HG03045 (cell line): Measurements from ENCODE around the gene MIB2.
"Not testable (repeated sequence)": the region's sequence is repeated elsewhere in the genome, so short reads cannot be mapped to it uniquely, and the experiment has no call there.

ENCODE experiments used
- ATAC-seq: cut with Tn5 transposase; IDR thresholded peaks from one replicate; pipeline ENCODE4 v1.9.1; 2021; ENCODE audit warnings: mild to moderate bottlenecking, moderate library complexity; ENCODE audit not compliant: unreplicated experiment

MIB2 gene

DNA sequence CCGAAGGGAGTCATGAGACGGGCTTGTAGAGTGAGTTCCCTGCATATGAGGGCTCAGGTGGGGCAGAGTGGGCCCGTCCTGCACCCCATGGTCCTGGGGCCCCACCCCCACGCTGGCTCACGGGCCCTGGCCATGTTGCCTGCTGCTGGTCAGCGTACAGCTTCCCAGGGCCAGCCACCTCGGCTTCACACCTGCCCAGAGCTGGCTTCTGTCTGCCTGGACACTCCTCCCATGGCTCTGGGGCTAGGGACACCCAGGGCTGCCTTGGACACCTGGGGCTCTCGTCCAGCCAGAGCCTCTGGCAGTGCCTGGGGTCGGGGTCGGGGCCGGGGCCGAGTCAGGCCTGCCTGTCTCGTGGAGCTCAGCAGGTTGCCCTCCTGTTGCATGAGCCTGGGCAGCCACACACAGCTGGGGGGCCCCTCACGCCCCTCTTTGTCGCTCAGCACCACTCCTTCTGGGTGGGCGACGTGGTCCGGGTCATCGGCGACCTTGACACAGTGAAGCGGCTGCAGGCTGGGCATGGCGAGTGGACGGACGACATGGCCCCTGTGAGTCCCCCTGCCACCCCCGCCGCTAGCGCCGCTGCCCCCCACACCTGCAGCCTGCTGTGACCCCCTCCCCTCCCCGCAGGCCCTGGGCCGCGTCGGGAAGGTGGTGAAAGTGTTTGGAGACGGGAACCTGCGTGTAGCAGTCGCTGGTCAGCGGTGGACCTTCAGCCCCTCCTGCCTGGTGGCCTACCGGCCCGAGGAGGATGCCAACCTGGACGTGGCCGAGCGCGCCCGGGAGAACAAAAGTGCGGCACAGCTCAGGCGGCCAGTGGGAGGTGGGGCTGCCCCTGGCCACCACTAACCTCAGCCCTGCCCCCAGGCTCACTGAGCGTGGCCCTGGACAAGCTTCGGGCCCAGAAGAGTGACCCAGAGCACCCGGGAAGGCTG, 11.2 kb downstream of the MIB2 start:
- ATAC-seq = no peak

DNA sequence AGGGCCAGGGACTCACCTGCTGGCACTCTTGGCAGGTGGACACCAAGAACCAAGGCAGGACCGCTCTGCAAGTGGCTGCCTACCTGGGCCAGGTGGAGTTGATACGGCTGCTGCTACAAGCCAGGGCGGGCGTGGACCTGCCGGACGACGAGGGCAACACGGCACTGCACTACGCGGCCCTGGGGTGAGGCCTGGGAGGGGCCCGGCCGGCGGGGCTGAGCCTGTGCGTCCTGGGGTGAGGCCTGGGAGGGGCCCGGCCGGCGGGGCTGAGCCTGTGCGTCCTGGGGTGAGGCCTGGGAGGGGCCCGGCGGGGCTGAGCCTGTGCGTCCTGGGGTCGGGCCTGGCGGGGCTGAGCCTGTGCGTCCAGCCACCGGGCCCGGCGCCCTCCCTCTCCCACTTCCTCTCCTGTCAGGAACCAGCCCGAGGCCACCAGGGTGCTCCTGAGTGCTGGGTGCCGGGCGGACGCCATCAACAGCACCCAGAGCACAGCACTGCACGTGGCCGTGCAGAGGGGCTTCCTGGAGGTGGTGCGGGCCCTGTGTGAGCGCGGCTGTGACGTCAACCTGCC, 12.0 kb downstream of the MIB2 start:
- ATAC-seq = no peak

DNA sequence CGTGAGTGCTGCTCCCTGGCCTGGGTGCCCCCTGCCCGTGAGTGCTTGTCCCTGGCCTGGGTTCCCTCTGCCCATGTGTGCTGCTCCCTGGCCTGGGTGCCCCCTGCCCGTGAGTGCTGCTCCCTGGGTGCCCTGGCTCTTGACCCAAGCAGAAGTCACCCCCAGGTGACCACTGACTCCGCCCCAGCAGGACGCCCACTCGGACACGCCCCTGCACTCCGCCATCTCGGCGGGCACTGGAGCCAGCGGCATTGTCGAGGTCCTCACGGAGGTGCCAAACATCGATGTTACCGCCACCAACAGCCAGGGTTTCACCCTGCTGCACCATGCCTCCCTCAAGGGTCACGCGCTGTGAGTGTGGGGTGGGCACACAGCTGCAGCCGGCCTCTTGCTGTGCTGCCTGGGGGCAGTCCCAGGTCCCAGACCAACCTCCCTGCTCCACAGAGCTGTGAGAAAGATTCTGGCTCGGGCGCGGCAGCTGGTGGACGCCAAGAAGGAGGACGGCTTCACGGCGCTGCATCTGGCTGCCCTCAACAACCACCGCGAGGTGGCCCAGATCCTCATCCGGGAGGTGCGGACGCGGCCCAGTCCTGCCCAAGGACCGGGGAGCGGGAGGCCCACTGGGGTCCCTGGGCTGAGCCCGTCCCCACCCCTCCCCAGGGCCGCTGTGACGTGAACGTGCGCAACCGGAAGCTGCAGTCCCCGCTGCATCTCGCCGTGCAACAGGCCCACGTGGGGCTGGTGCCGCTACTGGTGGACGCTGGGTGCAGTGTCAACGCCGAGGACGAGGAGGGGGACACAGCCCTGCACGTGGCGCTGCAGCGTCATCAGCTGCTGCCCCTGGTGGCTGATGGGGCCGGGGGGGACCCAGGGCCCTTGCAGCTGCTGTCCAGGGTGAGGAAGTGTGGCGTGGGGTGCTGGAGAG, 12.8 kb downstream of the MIB2 start:
- ATAC-seq = no peak

DNA sequence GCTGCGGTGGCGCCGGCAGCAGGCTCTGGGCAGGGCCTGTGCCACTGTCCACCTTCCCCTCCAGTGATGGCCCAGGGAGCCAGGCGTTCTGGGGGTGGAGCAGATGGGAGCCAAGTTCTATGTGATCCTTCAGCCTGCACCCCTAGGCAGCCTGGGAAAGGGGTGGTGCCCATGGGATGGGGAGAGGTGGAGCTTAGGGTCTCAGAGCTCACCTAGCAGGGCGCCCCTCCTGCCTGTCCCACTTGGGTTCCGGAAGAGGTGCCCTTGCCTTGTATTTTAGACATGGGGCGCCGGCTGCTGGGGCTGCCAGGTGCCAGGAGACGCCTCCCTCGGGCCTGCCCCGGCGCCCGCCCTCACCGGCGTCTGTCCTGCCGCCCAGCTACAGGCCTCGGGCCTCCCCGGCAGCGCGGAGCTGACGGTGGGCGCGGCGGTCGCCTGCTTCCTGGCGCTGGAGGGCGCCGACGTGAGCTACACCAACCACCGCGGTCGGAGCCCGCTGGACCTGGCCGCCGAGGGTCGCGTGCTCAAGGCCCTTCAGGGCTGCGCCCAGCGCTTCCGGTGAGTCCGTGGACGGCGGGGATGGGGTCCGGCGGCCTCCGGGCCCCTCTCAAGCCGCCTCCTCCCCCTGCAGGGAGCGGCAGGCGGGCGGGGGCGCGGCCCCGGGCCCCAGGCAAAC, 13.6 kb downstream of the MIB2 start:
- ATAC-seq = no peak

DNA sequence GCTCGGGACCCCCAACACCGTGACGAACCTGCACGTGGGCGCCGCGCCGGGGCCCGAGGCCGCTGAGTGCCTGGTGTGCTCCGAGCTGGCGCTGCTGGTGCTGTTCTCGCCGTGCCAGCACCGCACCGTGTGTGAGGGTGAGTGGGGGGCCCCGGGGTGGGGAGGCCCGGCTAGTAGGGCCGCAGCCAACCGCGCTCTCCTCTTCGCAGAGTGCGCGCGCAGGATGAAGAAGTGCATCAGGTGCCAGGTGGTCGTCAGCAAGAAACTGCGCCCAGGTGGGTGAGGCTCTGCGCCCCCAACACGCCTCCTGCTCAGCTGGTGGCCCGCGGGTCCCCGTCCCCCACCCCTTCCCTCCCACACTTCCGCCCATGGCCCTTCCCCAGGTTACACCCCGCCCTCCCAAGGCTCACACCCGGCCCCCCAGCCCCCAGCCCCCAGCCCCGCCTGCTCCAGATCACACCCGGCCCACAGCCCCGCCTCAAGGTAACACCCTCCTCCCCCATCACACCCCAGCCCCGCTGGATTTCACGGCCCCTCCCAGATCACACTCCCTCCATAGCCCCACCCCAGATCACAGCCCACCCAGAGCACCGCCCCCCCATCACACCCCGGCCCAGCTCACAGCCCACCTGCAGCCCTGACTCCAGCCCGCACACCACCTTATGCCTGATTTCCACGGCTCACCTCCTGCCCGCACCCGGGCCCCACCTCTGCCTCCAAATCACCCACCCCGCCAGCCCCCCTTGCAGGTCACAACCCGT, 14.3 kb downstream of the MIB2 start:
- no peak for ATAC-seq

DNA sequence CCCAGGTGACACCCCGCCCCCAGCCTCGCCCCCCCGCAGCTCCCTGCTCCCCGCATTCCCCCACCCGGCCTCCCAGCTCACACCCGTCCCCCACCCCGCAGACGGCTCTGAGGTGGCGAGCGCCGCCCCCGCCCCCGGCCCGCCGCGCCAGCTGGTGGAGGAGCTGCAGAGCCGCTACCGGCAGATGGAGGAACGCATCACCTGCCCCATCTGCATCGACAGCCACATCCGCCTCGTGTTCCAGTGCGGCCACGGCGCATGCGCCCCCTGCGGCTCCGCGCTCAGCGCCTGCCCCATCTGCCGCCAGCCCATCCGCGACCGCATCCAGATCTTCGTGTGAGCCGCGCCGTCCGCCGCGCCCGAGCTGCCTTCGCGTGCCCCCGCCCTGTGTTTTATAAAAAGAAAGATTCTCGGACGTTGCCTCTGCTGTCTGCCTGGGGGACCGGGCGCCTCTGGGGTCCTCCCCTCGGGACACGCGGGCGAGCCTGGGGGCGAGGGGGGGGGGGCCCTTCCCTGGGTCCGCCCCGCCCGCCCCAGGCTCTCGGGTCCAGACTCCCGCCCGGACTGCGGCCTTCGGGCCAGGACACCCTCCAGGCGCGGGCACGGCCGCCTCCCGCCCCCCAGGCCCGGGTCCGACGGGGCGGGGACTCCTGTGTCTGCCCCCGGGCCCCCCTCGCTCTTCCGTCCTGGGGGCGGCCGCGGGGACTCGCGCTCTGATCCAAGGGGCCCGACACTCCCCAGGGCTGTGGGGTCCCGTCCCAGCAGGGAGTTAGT, 15.1 kb downstream of the MIB2 start:
- no peak for ATAC-seq

DNA sequence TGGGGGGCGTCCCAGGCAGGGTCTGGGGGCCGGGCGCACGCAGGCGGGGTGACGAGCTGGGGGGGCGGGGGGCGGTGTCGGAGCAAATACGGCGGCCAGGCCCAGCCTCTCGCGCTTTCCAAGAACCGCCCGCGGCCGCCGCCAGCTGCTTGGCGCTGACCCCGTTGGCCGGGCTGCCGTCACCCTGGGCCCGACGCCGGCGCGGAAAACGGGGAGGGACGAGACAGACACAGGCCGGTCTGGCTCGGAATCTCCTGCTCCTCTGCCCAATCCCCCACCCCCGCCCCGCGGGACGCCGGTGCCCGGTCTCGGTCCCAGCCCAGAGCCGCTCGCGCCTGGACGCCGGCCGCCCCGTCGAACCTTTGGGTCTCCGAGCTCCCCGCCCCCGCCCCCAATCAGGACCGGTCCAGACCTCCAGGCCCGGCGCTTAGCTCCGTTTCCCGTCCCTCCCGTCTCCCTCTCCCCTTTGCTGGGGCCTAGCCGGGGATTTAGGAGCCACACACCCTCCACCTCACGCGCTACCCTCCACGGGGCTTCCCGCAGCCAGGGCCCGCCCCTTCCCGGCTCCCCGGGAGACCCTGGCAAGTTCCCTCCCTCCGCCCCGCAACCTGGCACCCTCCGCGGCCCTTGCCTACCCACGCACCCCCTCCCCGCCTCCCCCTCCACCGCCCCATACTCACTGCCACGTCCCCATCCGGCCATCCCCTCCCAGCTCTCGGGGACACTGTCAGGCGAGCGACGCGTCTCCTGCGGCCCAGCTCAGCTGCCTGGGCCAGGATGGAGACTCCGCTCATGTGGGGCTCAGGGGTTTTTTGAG, 15.9 kb downstream of the MIB2 start:
- ATAC-seq = no peak

DNA sequence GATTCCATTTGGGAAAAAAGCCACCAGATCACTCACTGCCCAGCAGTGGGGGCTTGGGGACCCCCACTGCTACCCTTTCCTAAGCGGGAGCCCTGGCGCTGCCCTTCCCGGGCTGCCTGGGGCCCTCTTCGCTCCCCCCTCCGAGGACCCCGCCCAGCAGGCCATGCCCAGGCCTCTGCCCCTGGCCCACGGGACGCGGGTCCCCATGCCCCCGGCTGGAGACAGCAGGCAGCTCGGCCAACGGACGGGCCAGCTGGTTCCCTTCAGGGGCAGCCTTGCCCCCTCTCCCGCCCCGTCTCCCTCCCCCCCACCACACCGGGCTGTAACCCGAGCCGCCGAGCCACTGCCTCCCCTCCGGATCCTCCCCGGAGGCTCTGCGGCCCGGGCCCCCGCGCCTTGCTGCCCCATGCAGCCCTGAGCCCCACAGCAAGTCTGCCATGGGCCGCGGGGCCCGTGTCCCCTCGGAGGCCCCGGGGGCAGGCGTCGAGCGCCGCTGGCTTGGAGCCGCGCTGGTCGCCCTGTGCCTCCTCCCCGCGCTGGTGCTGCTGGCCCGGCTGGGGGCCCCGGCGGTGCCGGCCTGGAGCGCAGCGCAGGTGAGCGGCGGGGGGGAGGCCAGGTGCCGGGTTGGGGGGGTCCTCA, 16.6 kb downstream of the MIB2 start, which contains the start of gene MMP23B:
Gene MMP23B (plus strand): TSS at position 392 of the 639 bp plus-strand sequence. CDS start 46 bp downstream, at position 438.
- ATAC-seq = no peak

DNA sequence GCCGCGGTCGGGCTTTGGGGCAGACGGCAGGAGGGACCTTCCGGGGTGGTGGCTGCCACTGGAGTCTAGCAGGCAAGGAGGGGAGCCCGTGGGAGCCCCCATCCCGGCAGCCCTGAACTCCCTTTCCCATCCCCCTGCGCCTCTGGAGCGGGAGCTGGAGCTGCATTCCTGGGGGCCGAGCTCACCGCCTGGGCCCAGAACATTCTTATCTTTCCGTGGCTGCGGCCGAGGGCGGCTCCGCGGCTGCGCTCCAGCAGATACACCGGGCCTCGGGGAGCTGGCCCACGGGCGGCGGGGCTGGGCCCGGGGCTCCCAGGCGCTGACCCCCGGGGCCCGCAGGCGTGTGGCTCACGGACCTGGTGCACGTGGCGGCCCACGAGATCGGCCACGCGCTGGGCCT, 18.1 kb downstream of the MIB2 start:
- not testable (repeated sequence) for ATAC-seq

DNA sequence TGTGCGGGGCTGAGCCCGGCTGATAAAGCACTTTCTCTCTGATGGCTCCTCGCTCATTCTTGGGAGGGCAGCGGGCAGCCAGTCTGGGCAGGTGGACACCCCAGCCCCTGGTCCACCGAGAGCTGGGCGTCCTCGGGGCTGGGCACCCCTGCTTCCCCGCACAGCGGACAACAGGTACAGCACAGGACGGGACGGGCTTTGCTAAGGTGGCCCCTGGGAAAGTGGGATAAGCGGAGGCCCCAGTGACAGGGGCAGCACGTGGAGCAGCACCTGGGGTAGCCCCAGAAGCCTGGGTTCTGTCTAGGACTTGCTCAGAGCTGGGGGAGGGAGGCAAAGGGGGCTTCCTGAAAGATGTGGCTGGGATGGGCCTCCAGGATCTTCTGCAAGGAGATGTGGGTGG, 19.3 kb downstream of the MIB2 start:
- ATAC-seq = not testable (repeated sequence)

DNA sequence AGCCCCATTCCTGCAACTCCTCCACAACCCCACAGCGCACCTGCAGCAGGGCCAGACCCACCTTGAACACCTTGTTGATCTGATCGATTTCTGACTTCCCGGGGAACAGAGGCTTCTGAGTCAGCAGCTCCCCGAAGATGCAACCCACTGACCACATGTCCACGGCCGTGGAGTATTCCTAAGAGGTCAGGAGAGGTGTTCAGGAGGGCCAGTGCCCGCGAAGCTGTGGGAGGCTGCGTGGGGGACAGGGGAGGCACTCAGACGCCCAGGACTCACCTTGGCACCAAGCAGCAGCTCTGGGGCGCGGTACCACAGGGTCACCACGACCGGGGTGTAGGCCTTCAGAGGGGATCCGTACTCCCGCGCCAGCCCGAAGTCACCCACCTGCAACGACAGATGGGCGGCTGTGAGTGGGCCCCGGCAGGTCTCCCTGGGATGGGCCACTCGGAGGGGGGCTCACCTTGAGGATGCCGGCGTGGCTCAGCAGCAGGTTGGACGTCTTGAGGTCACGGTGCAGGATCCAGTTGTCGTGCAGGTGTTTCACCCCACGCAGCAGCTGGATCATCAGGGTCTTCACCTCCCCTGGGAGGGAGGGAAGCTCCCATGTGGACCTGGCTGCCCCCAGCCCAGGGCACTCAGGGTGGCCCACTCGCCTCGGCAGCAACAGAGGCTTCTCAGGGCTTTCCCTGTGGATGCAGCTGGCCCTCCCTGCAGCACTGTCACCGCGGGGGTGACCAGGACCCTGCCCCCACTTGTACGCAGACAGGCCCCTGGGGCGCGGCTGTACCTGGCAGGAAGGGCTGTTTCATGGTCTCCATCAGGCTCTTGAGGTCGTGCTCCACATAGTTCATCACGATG, 21.6 kb downstream of the MIB2 start:
- ATAC-seq = not testable (repeated sequence)

DNA sequence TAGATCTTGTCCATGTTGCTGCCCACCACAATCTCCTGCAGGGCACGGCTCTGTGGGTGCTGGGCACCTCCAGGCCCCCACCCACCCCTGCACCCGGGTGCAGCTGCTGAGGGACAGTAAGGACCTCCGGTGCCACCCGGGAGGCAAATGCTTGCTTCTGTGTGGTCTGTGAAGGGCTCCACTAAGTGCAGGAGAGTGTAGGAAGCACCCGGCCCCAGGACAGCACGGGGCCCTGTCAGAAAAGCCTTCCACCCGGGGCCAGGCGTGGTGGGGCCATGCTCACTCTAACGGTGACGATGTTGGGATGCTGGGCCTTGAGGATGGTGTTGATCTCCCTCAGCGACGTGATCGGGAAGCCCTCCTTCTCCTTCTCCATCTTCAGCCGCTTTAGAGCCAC, 22.2 kb downstream of the MIB2 start:
- ATAC-seq = not testable (repeated sequence)

DNA sequence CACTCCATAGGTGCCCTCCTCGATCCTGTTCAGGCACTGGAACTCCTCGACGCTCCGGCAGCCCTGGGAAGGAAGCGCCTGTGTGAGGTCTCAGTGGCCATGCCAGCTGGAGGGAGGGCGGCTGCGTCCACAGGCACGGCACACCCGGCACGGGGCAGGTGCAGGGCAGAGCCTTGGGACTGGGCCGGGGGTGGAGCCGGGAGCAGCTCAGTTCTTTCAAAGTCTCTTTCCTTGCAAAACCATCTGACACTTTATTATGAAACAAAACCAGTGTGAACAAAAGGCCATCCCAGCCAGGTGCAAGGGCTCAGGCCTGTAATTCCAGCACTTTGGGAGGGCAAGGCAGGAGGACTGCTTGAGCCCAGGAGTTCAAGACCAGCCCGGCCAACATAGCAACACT, 23.2 kb downstream of the MIB2 start:
- ATAC-seq = not testable (repeated sequence)

DNA sequence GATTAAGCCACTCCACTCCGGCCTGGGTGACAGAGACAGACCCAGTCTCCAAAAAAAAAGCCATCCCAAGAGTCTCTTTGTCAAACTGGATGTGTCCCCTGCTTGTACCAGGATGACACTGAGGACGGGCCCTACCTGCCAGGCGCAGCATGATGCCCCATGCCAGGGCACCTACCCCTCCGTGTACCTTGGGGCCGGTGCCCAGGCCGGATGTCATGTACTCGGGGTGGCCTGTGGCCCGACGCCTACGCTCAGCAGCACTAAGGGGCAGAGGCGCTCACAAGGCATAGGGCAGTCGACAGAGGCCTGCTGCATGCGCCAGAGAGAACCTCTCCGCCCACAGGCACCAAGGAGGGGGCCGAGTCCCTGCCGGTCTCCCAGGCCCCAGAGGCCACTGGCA, 24.1 kb downstream of the MIB2 start:
- ATAC-seq = not testable (repeated sequence)

DNA sequence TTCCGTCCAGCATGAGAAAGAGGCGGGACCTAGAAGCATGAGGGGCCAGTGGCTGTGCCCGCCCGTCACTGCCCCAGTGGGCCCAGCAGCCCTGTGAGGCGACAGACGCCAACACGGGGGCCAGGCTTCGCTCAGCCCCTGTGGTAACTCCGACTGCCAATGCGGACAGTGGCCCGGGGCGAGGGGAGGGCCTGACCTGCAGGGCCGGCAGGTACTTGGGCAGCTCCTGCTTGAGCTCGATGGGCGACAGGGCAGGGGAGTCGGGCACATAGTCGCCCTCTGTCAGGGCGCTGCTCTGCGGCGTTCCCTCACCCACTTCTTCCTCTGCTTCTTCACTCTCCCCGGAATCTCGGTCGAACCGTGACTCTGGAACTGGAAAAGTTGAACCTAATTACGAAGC, 24.8 kb downstream of the MIB2 start:
- ATAC-seq = not testable (repeated sequence)

DNA sequence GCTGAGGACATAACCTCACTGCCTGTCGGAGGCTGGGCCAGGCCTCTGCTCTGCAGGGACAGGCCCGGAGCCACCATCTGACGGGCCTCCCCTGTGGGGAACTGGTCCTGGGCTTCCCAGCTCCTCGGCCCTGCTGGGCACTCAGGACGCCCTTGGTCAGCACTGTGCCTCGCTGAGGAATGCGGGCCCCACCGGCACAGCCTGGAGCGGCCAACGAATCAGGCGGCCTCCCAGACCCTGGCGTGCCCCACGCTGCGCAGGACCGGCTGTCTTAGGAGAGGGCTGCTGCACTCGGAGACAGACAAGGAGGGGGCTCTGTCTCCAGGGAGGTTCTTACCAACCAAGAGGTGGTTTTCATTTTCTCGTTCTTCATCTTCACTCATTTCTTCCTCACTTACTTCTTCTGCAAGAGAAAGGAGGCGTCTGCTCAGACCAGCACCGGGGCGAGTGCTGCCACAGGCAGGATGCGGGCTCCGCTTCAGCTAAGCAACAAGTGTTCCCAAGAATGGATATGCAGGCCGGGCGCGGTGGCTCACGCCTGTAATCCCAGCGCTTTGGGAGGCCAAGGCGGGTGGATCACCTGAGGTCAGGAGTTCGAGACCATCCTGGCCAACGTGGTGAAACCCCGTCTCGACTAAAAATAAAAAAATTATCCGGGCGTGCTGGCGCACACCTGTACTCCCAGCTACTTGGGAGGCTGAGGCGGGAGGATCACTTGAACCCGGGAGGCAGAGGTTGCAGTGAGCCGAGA, 25.6 kb downstream of the MIB2 start:
- ATAC-seq = not testable (repeated sequence)
